Measurements from ENCODE around the gene GPR142. TPM values are rescaled to one million over a fixed set of nuclear protein-coding genes. Genes with fewer than 3 reads are reported as not detected.
A peak's percentile ranks its signal among the peaks of the same experiment; 100 is the strongest.
"Not testable (repeated sequence)": the region's sequence is repeated elsewhere in the genome, so short reads cannot be mapped to it uniquely, and the experiment has no call there.

The GPR142 gene
- total RNA-seq, 2 donors from 2014 or later, result not detected

- Mint-ChIP-seq H3K27ac (no peak overlapping the region), H3K9me3 (no peaks in the 10 kb centered on the region), H3K36me3 (no peaks in the 10 kb centered on the region)
- DNase-seq (ENCODE audit: low spot score in 2 of 2) (no peak), ATAC-seq (no peak)
Measured at GRCh38 chr17:74396567-74396966, 29.3 kb downstream of the GPR142 start.

GRCh38 chr17:74402048-74402447, 34.7 kb downstream of the GPR142 start:
- H3K9me3 Mint-ChIP-seq, result no peaks in the 10 kb centered on the region
- no peak for DNase-seq (ENCODE audit: low spot score in 2 of 2)
- H3K36me3 Mint-ChIP-seq, result no peaks in the 10 kb centered on the region
- no peak overlapping the region for H3K27ac Mint-ChIP-seq
- no peak for ATAC-seq

GRCh38 chr17:74403512-74404137, 36.3 kb downstream of the GPR142 start:
- Mint-ChIP-seq H3K36me3 (no peaks in the 10 kb centered on the region), H3K27ac (no peak overlapping the region), H3K9me3 (no peaks in the 10 kb centered on the region)
- ATAC-seq, result no peak
- DNase-seq (ENCODE audit: low spot score in 2 of 2), result no peak

GRCh38 chr17:74404218-74404617, 36.9 kb downstream of the GPR142 start:
- DNase-seq (ENCODE audit: low spot score in 2 of 2) (no peak), ATAC-seq (no peak)
- H3K9me3 Mint-ChIP-seq, result no peaks in the 10 kb centered on the region
- no peaks in the 10 kb centered on the region for H3K36me3 Mint-ChIP-seq
- H3K27ac Mint-ChIP-seq, result no peak overlapping the region

- no peak for ATAC-seq
- Mint-ChIP-seq H3K36me3 (no peaks in the 10 kb centered on the region), H3K9me3 (no peaks in the 10 kb centered on the region), H3K27ac (no peak overlapping the region)
- DNase-seq (ENCODE audit: low spot score in 2 of 2), result no peak
Measured at GRCh38 chr17:74404789-74405188, 37.5 kb downstream of the GPR142 start.

- H3K9me3 Mint-ChIP-seq; ATAC-seq; DNase-seq (ENCODE audit: low spot score in 2 of 2); H3K36me3 Mint-ChIP-seq: not testable (repeated sequence)
- H3K27ac Mint-ChIP-seq, result peak overlapping the region in 1 of 2 donors; percentile 1
Measured at GRCh38 chr17:74405311-74405710, 38.0 kb downstream of the GPR142 start.

- H3K27ac Mint-ChIP-seq, result peak overlapping the region in 1 of 2 donors; percentile 48
- ATAC-seq (no peak), DNase-seq (ENCODE audit: low spot score in 2 of 2) (no peak)
- no peaks in the 10 kb centered on the region for H3K36me3 Mint-ChIP-seq
- H3K9me3 Mint-ChIP-seq, result no peaks in the 10 kb centered on the region
Measured at GRCh38 chr17:74407384-74407783, 40.1 kb downstream of the GPR142 start.

- no peaks in the 10 kb centered on the region for H3K36me3 Mint-ChIP-seq
- H3K27ac Mint-ChIP-seq, result no peak overlapping the region
- no peak for DNase-seq (ENCODE audit: low spot score in 2 of 2)
- H3K9me3 Mint-ChIP-seq, result no peaks in the 10 kb centered on the region
- no peak for ATAC-seq
Measured at GRCh38 chr17:74408262-74408661, 41.0 kb downstream of the GPR142 start.

GRCh38 chr17:74408815-74409214, 41.5 kb downstream of the GPR142 start:
- no peak for DNase-seq (ENCODE audit: low spot score in 2 of 2)
- no peak for ATAC-seq
- no peak overlapping the region for H3K27ac Mint-ChIP-seq
- no peaks in the 10 kb centered on the region for H3K36me3 Mint-ChIP-seq
- H3K9me3 Mint-ChIP-seq, result no peaks in the 10 kb centered on the region

GRCh38 chr17:74410001-74410443, 42.7 kb downstream of the GPR142 start:
- Mint-ChIP-seq H3K27ac (no peak overlapping the region), H3K36me3 (no peaks in the 10 kb centered on the region), H3K9me3 (no peaks in the 10 kb centered on the region)
- ATAC-seq (no peak), DNase-seq (ENCODE audit: low spot score in 2 of 2) (no peak)

GRCh38 chr17:74412581-74412980, 45.3 kb downstream of the GPR142 start:
- Mint-ChIP-seq H3K36me3 (no peaks in the 10 kb centered on the region), H3K27ac (no peak overlapping the region), H3K9me3 (no peaks in the 10 kb centered on the region)
- ATAC-seq, result no peak
- DNase-seq (ENCODE audit: low spot score in 2 of 2), result no peak

- no peaks in the 10 kb centered on the region for H3K9me3 Mint-ChIP-seq
- ATAC-seq, result no peak
Measured at GRCh38 chr17:74413491-74413890, 46.2 kb downstream of the GPR142 start.

GRCh38 chr17:74414510-74414909, 47.2 kb downstream of the GPR142 start:
- H3K27ac Mint-ChIP-seq, result no peak overlapping the region
- DNase-seq (ENCODE audit: low spot score in 2 of 2), result no peak
- H3K36me3 Mint-ChIP-seq, result no peaks in the 10 kb centered on the region
- ATAC-seq, result no peak
- no peaks in the 10 kb centered on the region for H3K9me3 Mint-ChIP-seq

More at GRCh38 chr17:74413491-74413890, 46.2 kb downstream of the GPR142 start:
- Mint-ChIP-seq H3K36me3 (no peaks in the 10 kb centered on the region), H3K27ac (peak overlapping the region in 1 of 2 donors; percentile 29)
- DNase-seq (ENCODE audit: low spot score in 2 of 2), result no peak

GRCh38 chr17:74415608-74416396, 48.5 kb downstream of the GPR142 start:
- DNase-seq (ENCODE audit: low spot score in 2 of 2) (no peak), ATAC-seq (no peak)
- no peaks in the 10 kb centered on the region for H3K9me3 Mint-ChIP-seq
- H3K27ac Mint-ChIP-seq, result no peak overlapping the region
- H3K36me3 Mint-ChIP-seq, result no peaks in the 10 kb centered on the region

- no peak for DNase-seq (ENCODE audit: low spot score in 2 of 2)
- no peaks in the 10 kb centered on the region for H3K36me3 Mint-ChIP-seq
- H3K27ac Mint-ChIP-seq, result no peak overlapping the region
- no peaks in the 10 kb centered on the region for H3K9me3 Mint-ChIP-seq
- ATAC-seq, result peak; percentile 74 to 96
Measured at GRCh38 chr17:74417178-74418045, 50.1 kb downstream of the GPR142 start.

GRCh38 chr17:74419928-74420411, 52.7 kb downstream of the GPR142 start:
- H3K27ac Mint-ChIP-seq, result no peak overlapping the region
- H3K9me3 Mint-ChIP-seq, result no peaks in the 10 kb centered on the region
- DNase-seq (ENCODE audit: low spot score in 2 of 2), result no peak
- no peak for ATAC-seq
- no peaks in the 10 kb centered on the region for H3K36me3 Mint-ChIP-seq

Data from activated naive CD4-positive, alpha-beta T cell treated with anti-CD3 and anti-CD28 coated beads, Interleukin-2, amount 50 U/mL, for 72 hours (primary cell).